HG02571 (cell line): Measurements from ENCODE around the gene CTXN3.

Experiments
- ATAC-seq: cut with Tn5 transposase; IDR thresholded peaks from one replicate; pipeline ENCODE4 v1.9.1; 2021; ENCODE audit warnings: mild to moderate bottlenecking, moderate library complexity; ENCODE audit not compliant: unreplicated experiment

CTXN3 gene

DNA sequence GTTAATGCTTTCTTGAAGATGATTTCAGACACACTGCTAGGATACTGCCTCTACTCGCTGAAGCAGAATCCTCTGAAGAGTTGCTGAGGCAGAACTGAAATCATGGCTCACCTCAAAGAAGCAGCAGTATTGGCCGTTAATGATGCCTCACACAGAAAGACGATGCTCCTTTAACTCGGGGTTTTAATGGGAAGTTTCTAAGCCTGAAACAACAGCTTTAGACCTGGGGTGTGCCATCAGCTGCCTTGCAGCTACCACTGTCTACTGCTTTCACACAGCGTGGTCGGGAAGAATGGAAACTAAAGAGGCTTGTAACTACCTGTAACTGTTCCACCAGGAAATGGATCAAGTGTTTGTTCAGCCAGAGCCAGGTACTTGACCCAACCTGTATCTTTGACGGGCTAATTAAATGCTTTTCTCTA is at the start of gene CTXN3:
TSS of gene CTXN3 (plus strand) at position 65 of the 422 bp plus-strand sequence. CDS start 8,440 bp downstream, outside the sequence.
- no peak for ATAC-seq

DNA sequence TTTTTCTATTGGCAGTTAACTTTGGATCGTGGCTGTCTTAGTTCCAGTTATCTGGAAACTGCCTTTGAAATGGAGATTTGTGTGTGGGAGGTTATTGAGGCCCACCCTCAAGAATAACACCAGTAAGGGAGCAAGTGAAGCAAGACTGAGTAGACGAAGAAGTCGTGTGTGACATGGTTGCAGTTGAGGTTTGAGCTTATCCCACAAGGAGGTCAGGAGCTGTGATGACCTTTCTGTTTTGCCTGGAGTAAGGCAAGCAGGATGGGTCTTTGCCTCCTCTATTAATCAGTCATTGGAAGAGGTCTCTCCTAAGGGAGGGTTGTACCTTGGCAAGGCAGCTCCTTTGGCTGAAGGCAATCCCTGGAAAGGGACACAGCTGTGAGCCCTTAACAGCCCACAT is 49.6 kb upstream of the CTXN3 start:
- ATAC-seq, result no peak

- ATAC-seq, result no peak
These were observed 49.0 kb upstream of the CTXN3 start for GRCh38 chr5:127599847-127600246.

GRCh38 chr5:127601111-127601510 is 47.8 kb upstream of the CTXN3 start:
- no peak for ATAC-seq

GRCh38 chr5:127601601-127602000 is 47.3 kb upstream of the CTXN3 start:
- no peak for ATAC-seq

GRCh38 chr5:127602481-127602880 is 46.4 kb upstream of the CTXN3 start:
- no peak for ATAC-seq

- ATAC-seq, result no peak
These were observed 45.7 kb upstream of the CTXN3 start for GRCh38 chr5:127602896-127603844.

GRCh38 chr5:127608077-127608660 is 40.7 kb upstream of the CTXN3 start:
- no peak for ATAC-seq

DNA sequence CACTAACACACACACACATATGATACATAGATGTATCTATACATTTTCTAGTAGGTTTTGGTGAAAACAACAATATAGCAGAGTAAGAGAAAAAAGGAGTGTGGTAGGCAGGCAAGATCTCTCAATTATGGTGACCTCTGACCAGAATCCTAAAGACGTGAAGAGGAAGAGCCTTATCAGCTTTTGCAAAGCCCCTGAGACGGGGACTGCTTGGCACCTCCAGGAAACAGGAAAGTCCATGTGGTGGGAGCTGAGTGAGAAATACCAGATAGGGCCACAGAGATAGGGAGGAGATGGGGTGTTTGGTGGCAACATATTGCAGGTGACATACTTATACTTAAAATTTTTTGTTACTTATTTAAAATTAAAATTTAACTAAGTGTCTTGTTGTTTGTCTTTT is 39.9 kb upstream of the CTXN3 start:
- no peak for ATAC-seq

DNA sequence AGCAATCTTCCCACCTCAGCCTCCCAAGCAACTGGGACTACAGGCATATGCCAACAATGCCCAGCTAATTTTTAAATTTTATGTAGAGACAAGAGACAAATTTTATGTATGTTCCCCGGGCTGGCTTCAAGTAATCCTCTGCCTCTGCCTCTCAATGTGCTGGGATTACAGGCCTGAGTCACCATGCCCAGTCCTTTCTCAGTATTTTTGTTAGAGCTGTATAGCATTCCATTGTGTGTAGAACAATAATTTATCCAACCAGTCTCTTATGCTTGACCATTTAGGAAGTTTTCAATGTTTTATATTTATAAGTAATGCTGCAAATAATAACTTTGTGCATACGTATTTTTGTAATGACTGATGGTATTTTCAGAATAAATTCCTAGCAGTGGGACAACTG is 38.9 kb upstream of the CTXN3 start:
- no peak for ATAC-seq

DNA sequence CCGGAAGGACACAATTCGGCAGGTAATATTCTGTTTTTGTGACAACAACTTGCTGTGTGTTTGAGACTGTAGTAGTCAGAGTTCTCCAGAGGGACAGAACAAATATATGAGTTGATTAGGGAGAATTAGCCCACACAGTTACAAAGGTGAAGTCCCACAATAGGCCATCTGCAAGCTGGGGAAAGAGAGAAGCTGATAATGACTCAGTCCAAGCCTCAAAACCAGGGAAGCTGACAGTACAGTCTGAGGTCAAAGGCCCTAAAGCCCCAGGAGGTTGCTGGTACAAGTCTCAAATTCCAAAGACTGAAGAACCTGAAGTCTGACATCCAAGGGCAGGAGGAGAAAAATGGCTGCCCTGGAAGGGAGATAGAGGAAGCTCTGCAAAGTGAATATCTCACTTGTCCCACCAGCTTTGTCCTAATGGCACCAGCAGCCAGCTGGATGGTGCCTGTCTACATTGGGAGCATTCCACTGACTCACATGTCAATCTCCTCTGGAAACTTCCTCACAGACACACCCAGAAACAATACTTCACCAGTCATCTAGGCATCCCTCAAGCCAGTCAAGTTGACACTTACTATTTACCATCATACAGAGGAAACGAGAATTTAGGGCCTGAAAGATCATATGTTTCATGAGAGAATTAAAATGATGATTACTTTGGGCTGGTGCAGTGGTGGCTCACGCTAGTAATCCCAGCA is 36.3 kb upstream of the CTXN3 start:
- ATAC-seq, result no peak

- no peak for ATAC-seq
These were observed 33.0 kb upstream of the CTXN3 start for GRCh38 chr5:127615916-127616315.

DNA sequence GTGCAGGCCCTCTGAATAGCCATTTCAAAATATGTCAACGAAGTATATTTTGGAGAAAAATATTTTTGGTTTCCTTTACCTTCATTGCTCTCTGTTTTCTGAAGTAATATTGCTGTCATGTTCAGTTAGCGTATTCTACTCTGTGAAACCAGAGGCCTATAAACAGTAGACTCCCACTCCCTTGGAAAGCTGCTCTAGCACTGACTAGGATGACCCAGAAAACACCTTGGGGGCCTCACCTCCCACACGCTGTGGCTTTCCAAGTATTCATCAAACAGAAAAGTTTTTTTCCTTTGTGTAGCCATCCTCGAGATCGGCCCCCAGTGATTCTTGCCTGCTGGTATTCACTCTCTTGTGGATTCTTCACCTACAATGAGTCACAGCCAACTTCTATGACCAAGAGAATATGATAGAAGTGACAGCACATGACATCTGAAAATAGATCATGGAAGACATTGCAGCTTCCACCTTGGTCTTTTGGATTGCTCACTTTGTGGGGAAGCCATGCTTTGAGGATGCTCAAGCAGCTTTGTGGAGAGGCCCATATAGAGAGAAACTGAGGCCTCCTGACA is 28.9 kb upstream of the CTXN3 start:
- no peak for ATAC-seq

DNA sequence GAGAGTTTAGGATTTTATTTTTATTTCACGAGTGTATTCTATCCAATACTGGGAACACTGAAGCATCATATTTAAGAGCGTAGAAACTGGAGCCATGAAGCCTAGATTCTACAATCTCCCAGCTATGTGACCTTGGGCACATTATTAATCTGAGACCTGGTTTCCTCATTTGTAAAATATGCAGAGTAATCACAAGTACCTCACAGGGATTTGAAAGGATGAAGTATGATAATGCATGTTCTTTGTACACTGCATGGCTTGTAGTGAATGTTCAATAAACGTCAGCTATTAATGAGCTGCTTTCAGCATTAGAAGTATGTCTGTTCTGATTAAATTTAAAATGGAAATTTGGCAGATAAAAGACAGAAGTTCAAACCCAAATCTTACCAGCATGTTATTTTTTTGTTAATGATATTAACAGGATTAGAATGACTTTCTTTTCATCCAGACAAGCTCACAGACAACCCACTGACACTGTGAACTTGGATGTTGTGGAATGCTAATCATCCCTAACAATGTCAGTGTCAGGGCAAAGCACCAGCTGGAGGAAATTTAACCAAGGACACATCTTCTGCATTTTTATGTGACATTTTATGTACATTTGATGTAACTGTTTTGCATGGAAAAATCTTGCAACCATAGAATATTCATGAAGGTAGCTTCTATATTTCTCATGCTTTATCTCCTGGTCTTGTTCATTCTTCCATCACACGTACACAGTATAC is 27.1 kb upstream of the CTXN3 start:
- ATAC-seq, result no peak

DNA sequence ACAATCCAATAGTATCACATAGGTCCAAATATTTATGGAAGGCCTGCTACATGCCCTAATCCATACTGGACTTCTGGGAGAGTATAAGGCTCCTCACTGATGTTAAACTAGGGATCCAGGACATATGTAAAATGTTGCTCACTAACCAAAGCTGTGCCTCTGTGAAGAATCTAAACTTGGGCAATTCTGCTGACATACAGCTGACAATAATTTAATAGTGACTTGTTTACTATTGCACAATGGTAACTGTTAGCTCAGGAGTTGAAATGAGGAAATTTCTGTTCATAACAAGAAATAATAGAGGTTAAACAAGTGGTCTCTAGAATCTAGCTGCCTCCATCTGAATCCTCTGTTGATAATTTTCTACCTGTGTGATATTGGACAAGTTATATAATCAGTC is 14.9 kb upstream of the CTXN3 start:
- no peak for ATAC-seq

DNA sequence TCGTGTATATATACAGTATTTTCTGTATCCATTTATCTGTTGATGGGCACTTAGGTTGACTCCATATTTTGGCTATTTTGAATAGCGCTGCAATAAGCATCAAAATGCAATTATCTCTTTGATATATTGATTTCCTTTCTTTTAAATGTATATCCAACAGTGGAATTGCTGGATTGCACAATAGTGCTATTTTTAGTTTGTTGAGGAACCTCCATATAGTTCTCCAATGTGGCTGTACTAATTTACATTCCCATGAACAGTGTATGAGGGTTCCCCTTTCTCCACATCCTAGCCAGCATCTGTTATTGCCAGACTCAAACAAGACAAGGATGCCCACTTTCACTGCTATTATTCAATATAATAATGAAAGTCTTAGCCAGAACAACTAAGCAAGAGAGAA is 9.1 kb upstream of the CTXN3 start:
- ATAC-seq, result no peak

DNA sequence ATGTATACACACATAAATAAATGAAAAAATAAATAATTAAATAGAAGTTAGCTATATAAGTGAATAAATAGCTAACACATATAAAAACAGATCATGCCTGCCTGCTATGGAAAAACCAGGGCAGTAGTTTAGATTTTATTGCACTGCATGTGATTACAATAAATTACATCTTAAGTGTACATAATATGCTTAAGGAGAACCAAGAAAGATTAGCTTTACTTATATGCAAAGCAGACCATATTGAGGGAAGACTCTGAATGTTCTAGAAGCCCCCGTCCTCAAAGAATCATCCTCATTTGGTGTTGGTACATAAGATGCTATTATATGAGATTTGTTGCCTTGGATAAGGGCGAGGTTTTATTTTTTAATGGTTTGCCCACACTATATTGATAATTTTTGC is 5.9 kb upstream of the CTXN3 start:
- no peak for ATAC-seq

DNA sequence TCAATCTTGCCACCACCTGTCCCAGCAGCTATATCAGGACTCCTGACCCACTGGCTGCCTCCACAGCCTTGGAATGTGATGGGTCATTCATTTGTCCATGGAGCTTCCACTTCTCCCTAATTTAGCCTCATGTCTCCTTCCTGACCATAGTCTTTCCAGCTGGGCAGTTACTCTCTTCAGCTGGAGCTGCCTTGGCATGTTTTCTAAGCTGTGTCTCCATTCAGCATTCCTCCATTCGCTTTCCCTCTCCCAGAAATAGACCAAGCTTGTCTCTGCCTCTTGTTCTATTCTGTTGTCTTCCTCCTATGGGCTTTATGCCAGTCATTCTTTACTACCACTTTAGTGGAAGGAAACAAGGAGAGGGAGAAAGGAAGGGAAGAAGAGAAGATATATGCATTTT is 5.3 kb upstream of the CTXN3 start:
- ATAC-seq, result no peak

DNA sequence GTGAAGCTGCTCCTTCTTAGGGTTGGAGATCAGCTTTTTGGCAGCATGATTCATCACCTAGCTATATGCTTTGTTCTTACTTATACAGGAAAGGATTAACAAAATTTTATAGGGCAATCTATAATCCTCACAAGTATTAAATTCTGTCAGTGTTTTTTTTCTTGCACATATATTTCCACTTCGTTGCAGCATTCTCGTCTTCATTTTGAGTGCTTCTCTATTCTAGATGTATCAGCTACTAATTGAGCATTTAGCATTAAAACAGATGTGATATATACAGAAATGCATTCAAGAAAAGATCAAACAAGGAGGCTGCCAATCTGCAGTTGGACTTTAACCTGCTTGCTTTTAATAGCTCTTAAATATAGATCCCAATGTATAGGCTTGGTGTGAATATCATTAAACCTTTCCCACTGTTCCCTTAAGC is 3.6 kb upstream of the CTXN3 start:
- no peak for ATAC-seq

DNA sequence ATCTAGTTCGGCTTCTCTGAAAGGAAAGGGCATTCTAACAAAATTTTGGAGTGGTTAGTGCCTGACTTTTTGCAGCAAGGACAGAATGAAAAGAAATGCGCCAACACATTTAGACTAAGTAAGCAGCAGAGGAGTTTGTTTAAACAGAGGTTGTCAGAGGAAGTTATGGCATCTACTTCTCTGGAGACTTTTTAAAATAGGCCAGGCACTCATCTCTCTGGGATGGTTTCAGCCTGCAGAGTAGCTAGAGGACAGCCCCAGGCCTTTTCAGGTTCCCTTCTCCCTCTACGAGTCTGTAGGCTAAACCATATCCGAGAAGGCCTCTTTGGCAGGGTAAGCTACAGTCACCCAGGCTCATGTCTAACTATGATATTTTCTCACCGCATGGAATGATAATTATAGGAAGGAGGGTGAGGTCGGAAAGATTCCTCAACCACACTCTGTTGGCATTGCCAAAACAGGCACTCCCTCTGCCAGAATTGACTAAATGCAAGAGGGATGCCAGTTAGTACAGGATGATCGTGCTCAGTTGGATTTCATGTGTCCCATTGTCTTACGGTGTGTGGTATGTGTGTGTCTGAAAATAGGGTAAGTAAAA is 1.4 kb upstream of the CTXN3 start:
- no peak for ATAC-seq
